ENCODE data around the gene EPM2A.

- TF ChIP-seq CTCF (IDR thresholded peaks at IDR 0.05; ENCODE audit: low read depth, low read length) (no peak), POLR2A (IDR thresholded peaks at IDR 0.05; ENCODE audit: extremely low read depth, insufficient read length) (no peak)
These were observed 151.6 kb downstream of the EPM2A start for GRCh38 chr6:145583753-145584152.
